PFSK-1 (cell line): Measurements from ENCODE around the gene ST3GAL2.

ENCODE experiments used
- POLR2AphosphoS5 ChIP-seq: IDR thresholded peaks from 2 replicates; pipeline ENCODE4 v1.6.1; 2012; ENCODE audit warnings: low read depth, mild to moderate bottlenecking, control low read depth, low read length, moderate library complexity
- TAF1 ChIP-seq: IDR thresholded peaks from 2 replicates; pipeline ENCODE4 v1.6.1; 2012; ENCODE audit warnings: low read length, control low read depth, borderline replicate concordance; ENCODE audit not compliant: insufficient read depth

DNA sequence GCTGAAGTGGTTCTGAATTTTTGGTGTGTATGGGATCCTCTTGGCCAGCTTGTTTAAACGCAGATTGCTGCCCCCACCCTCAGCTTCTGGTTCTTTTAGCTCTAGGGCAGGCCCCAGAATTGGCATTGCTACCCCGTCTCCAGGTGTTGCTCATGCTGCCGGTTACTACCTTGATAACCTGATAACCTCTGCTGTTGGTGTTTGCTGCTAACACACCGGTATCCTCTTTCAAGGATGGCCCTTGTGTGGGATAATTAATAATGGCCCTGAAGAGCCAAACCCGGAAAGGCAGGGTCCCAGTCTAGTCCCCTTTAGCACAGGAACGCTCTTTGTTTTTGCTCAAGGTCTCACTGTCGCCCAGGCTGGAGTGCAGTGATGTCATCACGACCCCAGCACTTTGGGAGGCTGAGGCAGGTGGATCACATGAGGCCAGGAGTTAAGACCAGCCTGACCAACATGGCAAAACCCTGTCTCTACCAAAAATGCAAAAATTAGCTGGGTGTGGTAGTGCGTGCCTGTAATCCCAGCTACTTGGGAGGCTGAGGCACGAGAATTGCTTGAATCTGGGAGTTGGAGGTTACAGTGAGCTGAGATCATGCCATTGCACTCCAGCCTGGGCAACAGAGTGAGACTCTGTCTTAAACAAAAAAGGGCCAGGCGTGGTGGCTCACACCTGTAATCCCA is 1.3 kb upstream of the ST3GAL2 start:
- TF ChIP-seq POLR2AphosphoS5 (no peak), TAF1 (no peak)
